GM18873 (cell line): ENCODE measurements around the gene UBASH3B.

Source experiments
- ATAC-seq: cut with Tn5 transposase; IDR thresholded peaks from one replicate; pipeline ENCODE4 v1.9.1; 2021; ENCODE audit warnings: mild to moderate bottlenecking, moderate library complexity, moderate number of reproducible peaks; ENCODE audit not compliant: unreplicated experiment, low FRiP score

UBASH3B gene

DNA sequence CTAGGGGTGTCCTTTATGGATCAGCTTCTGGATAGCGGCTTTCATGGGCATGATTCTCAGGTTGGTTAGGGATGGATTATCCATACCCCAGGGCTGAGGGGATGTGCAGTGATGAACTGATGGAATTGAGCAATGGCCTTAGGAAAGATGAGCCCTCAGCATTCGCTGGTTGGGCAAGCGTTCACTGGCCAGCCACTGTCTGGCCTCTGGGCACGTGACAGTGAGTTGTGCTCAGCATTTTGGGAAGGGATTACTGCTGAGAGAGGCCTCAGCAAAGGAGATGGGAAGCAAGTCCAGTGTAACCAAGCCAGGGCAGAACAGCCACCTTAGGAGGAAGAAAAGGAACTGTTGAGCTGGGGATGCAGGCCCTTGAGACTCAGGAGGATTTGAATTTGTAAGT lies 17.4 kb downstream of the UBASH3B start:
- ATAC-seq, result no peak

DNA sequence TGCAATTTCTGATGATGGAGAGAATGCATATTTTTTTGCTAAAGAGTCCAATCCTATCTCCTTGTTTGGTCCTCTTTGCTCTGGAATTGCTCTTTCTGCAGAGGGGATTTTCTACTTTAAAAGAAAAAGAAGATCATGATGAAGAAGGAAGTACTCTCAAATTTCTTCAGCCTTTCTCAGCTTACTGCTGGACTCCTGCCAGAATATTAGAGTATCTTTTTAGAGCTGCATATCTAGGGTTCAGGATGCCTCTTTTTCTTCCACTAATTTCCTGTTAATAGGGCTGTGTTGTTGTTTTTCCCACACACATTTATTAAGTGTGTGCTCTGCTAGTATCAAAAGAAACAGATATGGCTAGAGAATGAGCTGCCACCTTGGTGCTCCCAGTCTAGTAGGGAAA lies 18.2 kb downstream of the UBASH3B start:
- no peak for ATAC-seq

DNA sequence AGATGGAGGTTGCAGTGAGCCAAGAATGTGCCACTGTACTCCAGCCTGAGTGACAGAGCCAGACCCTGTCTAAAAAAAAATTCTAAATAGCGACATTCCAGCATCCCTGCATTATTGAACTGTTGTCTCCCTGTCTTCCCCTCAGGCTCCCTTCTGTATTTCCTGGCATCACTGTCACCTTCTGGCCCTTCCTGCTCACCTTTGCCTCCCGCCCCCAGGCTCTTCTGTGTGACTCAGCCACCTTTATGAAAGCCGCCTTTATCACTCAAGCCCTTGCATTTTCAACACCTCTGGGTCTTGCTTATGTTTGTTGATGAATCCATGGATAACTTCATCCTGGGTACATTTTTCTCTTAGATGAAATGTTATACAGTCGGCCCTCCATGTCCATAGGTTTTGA lies 21.1 kb downstream of the UBASH3B start:
- no peak for ATAC-seq

DNA sequence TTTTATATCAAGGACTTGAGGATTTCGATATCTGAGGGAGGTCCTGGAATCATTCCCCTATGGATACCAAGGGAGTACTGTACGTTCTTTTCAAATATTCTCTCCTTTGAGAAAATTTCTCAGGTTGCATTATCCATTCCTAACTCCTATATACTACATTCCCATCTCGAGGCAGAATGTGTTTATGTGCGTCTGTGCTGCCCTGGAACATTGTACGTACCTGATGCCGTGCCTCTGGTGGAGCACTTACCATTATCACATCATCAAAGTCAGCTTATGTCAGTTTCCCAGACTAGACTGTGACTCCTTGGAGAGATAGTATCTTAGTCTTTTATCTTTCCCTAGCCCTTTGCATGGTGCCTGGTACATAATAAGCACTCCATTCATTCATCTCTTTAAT lies 21.7 kb downstream of the UBASH3B start:
- no peak for ATAC-seq

DNA sequence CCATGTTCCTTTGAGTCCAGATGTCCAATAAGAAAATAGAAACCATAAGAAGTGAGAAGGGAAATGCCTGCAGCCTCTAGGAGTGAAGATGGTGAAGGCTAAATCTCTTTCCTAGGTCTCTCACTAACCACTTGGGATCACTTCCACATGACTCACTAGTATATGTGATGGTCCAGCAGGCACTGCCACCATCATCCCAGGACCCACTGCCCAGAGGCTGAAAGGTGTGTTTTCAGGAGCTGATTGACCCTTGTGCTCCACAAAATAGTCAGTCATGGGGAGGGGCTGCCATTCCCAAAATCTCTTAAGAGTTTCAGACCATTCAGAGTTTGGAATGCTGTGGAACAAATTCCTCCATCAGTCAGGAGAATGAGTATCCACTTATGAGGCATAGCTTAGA lies 22.9 kb downstream of the UBASH3B start:
- no peak for ATAC-seq

DNA sequence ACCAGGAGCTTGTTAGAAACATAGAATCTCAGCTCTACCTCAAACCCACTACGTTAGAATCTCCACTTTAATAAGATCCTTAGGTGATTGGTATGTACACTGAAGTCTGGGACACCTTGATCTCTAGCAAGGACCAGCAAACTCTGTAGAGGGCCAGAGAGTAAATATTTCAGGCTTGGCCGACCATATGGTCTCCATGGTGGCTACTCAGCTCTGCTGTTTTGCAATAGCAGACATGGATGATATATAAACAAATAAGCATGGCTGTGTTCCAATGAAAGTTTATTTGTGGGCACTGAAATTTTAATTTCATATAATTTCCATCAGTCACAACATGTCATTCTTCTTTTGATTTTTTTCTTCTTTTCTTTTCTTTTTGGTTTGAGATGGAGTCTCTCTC lies 23.9 kb downstream of the UBASH3B start:
- no peak for ATAC-seq

DNA sequence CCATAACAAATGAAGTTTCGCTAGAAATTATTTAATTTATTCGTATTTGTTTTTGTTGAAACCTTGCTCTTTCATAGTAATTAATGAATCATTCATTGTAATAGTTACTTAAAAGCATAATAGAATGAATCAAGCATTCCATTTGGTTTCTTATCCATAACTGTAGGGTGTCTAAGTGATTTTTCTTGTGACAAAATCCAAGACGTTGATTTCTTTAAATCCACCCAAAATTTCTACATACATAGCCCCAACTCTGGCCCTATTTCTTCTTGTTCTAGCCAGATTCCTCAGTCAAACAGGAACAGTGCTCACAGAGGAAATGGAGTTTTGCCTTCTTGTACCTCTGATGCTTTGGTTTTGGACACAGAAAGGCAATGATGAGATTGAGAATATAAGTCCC lies 25.5 kb downstream of the UBASH3B start:
- no peak for ATAC-seq

DNA sequence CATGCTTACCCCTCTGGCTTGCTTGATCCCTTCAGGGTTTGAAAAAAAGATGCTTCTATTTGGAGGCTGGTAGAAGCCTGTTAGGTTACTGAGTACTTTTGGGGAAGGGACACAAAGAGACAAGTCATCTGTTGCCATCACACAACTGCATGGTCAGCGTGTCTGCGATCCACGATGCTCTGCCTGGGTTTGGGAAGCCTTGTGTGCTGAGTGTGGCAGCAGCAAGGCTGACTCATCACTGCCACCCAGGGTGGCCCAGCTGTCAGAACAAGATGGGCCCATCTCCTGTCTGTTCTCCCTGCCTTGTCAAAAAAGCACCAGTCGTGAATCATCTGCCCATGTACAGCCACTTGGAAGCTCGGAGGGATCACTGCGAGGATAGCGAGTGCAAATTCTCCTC lies 26.2 kb downstream of the UBASH3B start:
- no peak for ATAC-seq

DNA sequence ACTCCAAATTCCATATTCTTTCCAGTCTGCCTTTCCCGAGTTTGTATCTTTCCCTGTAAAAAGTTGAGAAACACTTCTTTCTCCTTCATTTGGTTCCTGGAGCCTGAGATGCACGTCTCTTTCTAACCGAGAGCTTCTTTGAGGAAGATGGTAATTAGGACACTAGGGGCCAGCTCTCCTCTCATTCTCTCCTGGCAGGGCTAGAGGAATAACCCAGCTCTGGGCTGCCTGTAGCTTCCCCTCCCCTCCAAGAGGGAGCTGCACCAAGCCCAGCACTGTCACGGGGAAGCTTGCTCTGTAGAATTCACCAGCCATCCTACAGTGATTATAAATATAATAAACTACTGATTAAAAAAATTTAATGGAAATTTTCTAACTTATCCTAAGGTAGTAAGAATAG lies 26.9 kb downstream of the UBASH3B start:
- no peak for ATAC-seq

DNA sequence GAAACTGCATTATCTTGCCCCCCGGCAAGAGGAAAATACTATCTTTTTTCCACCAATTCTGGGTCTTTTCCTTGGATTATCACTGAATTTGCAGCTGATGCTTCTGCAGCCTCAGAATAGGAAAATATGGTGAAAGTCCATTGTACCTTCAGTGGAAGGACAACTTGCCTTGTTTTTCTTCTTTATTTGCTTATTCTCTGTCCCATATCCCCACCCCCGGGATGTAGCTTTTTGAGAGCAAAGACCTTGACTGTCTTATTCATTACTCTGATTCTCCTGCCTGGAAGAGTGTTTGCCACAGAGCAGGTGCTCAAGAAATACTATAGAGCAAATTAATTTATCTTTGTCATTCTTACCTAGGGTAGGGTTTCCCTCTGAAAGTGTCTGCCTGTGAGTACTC lies 29.5 kb downstream of the UBASH3B start:
- ATAC-seq, result no peak

DNA sequence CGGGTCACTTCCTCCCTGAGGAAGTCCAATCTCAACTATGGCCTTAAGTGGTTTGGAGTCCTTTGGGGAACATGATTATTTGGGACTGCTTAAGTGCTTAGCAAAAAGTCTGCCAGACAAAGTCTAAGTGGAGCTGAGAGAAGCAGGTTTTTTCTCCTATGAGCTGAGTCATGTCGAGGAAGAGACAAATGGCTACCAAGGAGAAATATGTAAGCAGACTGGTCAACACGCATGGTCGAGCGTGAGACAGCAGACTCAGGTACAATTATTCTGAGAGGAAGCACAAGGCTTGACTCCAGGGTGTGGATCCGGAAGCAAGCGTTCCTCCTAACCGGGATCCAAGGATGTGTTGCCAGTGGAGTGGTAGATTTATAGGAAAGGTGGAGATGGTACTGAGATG lies 30.6 kb downstream of the UBASH3B start:
- no peak for ATAC-seq

DNA sequence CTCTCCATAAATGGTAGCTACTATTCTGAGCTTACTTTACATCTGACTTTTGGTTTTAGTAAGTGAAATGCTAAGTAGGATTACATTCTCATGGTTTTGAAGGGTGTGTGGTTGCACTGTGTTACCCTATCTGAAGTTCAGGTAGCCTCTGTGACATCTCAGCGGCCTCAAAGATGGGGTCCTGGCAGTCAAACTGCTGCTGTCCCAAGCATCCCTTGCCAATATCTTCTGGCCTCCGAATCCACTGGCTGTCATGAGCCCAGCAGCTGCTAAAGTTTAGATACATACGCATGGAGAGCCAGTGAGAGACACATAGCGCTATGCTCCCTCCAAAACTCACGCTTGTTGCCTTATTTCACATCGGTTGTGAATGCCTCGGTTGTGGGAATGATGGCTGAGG lies 34.9 kb downstream of the UBASH3B start:
- no peak for ATAC-seq

DNA sequence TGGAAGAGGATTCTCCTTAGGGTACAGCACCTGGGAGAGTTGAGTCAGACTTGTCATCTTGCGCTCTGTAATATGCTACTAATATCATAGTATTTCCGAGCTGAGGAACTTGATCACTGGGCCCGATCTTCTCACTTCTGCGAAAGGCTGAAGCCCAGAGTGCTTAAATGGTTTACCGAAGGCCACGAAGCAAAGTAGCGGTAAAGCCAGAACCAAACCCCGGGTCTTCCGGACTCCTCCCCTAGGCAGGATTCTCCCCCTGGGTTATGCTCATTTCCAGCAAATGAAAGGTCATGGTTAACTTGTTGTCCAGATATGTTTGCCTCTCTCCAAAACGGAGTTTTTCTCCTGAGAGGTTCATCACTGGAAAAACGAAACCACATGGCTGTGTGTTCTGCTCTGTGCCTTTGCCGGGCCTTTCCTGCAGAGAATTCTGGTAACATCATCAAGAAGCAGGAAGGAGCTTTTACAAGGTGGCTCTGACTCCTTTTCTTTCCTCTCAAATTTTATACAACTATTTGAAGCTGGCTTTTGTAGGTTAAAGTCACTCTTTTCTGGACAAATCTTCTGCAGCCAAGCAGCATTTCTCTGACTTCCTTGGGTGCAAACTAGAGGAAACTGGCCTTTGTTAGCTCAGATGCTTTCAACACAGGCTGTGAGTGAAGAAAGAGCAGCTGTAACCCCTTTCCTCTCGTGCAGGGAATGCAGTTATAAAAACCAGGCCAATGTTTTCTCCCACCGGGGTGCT lies 35.5 kb downstream of the UBASH3B start:
- no peak for ATAC-seq

DNA sequence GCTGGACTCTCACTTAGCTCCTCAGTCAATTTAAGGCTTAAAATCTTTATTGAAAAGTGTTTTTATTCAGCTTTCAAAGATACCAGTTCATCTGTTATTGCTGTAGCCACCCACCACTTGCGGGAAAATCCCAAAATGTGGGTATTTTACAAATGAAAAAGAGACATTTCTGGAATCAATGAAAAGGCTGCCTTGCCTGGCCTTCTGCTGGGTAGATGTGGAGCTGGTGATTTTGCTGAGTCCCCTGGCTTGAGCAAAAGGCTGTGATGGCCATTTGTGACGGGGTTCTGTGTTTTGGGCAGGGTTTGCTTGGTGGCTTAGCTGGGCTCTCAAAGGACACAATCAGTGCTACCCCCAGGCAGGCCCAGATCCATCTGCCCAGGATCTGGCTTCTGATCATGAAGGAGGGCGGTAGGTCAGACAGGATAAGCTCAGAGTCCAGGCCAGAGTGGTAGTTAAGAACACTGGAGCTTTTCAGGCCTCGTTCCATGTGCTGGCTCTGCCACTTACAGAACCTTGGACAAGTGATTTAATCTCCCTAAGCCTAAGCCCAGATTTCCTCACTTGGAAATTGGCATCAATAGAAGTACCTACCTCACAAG lies 36.1 kb downstream of the UBASH3B start:
- ATAC-seq, result no peak

DNA sequence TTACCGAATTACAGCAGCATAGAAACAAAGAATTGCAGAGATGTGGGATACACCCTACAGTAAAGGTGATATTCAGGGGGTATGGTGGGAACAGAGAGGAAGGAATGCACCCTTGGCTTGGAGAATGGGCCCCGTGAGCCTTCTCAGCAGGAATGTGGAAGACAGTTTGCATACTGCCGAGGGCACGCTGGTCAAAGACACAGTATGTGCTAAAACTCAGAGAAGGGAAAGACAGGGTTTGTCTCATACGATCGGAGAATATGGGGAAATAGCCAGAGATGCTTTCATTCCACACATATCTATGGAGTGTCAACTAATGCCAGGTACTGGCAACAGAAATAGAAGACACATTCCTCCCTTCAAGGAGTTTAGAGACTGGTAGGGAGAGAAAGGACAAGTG lies 36.9 kb downstream of the UBASH3B start:
- no peak for ATAC-seq

DNA sequence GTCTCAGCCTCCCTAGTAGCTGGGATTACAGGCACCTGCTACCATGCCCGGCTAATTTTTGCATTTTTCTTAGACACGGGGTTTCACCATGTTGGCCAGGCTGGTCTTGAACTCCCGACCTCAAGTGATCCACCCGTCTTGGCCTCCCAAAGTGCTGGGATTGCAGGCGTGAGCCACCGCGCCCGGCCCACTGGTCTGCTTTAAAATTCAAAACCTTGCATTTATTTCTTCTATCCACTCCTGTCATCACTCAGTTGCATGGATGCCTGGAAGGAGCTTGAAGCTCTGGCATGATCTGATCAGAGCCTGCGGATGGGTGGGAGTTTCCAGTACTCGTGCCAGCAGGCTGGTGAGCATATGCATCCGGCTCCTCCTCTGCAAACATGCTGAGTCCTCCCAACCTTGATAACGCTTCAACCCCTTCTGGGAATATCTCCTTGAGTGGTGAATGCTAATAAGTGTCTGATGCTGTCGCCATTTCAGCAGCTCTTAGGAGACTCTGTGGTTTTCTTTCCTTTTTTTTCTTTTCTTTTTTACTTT lies 39.6 kb downstream of the UBASH3B start:
- ATAC-seq, result no peak

DNA sequence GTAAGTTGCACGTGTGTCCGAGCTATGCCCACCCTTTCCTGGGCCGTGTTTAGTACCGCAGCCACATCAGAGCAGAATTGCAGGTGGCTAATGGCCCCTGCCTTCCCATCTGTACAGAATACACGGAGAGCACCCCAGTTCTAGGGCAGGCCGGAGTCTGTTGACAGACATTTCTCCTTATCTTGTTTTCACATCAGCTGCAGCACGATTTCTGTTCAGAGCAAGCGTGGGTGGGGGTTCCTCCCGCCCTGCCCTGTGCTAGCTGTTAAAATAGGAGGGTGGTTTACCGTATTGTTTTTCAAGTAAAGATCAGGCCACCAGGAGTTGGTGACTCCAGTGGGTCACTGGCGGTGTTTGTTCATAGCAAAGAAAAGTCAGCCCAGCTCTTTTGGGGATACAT lies 41.1 kb downstream of the UBASH3B start:
- ATAC-seq, result no peak

DNA sequence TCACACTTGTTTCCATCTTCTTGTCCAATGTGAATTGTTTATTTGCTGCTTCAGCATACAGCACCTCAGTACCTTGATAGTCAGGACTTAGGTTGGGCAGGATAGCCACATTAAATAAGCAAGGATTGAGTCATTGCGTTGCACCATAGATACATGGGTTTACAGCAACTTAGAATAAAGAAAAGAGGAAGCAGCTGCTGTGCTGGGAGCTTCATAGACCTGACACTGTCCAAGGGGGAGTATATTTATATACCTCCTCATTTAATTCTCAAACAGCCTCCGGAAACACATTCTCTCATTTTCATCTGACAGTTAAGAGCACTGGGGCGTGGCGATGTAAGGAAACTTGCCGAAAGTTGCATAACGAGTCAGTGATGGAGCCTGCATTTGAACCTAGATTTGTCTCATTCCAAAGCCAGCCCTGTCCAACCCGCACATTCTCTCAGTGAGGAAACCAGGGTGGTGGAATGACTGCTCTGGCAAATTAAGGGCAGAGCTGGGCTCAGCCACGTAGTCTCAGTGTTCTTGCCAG lies 42.2 kb downstream of the UBASH3B start:
- ATAC-seq, result no peak

DNA sequence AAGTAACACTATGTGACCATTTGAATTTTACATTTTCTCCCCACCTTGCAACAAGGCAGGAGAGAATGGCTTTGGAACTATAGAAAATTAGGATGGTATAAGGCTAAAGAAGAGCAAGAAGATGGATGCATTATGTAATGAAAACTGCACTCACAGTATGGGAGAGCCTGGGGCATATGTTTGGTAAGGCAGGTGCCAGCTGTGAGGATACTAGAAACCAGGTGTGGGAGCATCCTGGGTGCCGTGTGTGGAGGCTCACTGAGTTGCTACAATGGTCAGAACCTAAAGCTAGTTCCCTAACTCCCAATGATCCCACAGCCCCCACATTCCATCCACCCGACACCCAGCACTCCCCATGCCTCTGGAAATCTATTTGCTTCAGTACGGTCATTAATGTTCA lies 42.9 kb downstream of the UBASH3B start:
- no peak for ATAC-seq

DNA sequence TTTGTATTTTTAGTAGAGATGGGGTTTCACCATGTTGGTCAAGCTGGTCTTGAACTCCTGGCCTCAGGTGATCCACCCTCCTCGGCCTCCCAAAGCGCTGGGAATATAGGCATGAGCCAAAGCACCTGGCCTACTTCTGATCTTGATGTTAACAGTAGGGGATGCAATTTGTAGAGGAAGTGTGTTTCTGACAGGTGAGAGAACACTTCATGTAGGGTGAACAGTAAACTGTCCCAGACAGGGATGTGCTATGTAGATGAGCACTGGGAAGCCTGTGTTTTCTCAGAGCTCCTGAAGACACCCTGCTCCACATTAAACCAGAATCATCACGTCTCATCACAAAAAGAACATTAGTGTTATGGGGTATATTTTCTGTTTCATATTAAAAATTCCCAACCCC lies 45.1 kb downstream of the UBASH3B start:
- no peak for ATAC-seq

DNA sequence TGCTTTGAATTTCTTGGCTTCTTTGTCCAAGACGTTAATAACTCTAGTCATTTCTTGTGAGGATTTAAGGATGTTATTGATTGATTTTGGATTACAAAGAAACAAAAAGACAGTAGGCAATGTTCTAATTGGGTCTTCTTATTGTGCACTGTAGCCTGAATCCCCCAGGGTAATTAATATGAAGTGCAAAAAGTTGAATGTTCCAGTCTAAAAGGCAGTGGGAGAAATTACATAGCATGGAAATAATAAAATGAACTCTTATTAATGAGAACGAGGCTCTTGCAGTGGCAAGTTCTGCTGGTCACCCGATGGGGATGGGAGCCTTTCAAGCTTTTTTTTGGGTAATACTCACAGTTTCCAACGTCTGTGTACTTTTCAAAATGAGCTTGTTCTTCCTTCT lies 45.6 kb downstream of the UBASH3B start:
- no peak for ATAC-seq
